H1 (cell line): ENCODE data around the gene TOP2B. TPM values are rescaled to one million over a fixed set of nuclear protein-coding genes. Genes with fewer than 3 reads are reported as not detected.

Source experiments
- CTCF ChIA-PET: fragments of 300-600 bp; sonication (Branson Sonifier 250); formaldehyde crosslinking; loops from one replicate; lab custom pipeline; 2021; ENCODE audit not compliant: partially characterized antibody; lab: Charles Lee
- POLR2A ChIA-PET: fragments of 300-600 bp; sonication (Branson Sonifier 250); formaldehyde crosslinking; loops from one replicate; lab custom pipeline; 2021; ENCODE audit warnings: inconsistent platforms; ENCODE audit not compliant: partially characterized antibody; lab: Charles Lee
- DNase-seq, 2 experiments: peaks; one replicate each; pipeline versions ENCODE4 v3.0.0 to v3.0.0-alpha.2; 2010 to 2022; ENCODE audit warnings: low spot score in 2 of 2, low read depth in 1 of 2, mixed read lengths in 1 of 2
- FAIRE-seq: peaks from 2 replicates; lab custom pipeline; 2011; peaks lifted over from hg19 to GRCh38; lab: Jason Lieb, UNC
- H2AFZ ChIP-seq: 2 replicates; pipeline ENCODE4 v1.8.1; 2012; ENCODE audit warnings: low read length, inconsistent platforms
- H2AK5ac ChIP-seq: 2 replicates; pipeline ENCODE4 v1.6.1; 2013; ENCODE audit warnings: low read depth, low read length
- H2BK120ac ChIP-seq: replicated peaks from 2 replicates; pipeline ENCODE3; 2013; ENCODE audit warnings: low read depth, low read length, inconsistent platforms
- H2BK12ac ChIP-seq: 2 replicates; pipeline ENCODE4 v1.6.1; 2013; ENCODE audit warnings: low read depth, low read length
- H2BK15ac ChIP-seq: 2 replicates; pipeline ENCODE4 v1.6.1; 2013; ENCODE audit warnings: low read length
- H2BK20ac ChIP-seq: 2 replicates; pipeline ENCODE4 v1.6.1; 2013; ENCODE audit warnings: low read length
- H2BK5ac ChIP-seq: 2 replicates; pipeline ENCODE4 v1.6.1; 2013; ENCODE audit warnings: low read depth, low read length
- H3K14ac ChIP-seq: 2 replicates; pipeline ENCODE4 v1.6.1; 2013; ENCODE audit warnings: inconsistent platforms; ENCODE audit not compliant: insufficient read length
- H3K18ac ChIP-seq: 2 replicates; pipeline ENCODE4 v1.6.1; 2013; ENCODE audit warnings: low read length; ENCODE audit errors: extremely low read depth
- H3K23ac ChIP-seq: 2 replicates; pipeline ENCODE4 v1.6.1; 2013; ENCODE audit warnings: inconsistent platforms; ENCODE audit not compliant: insufficient read length
- H3K23me2 ChIP-seq: 2 replicates; pipeline ENCODE4 v1.6.1; 2013; ENCODE audit warnings: low read depth, low read length
- H3K27ac ChIP-seq: 2 replicates; pipeline ENCODE4 v1.6.1; 2011; ENCODE audit warnings: low read depth, low read length, inconsistent platforms
- H3K27me3 ChIP-seq, 4 experiments: replicated peaks in 1 of 4; 1 replicate in 1 of 4; 2 replicates in 3 of 4; pipeline versions ENCODE4 v1.6.1 to v1.8.1; 2011 to 2013; ENCODE audit warnings: low read length in 3 of 4, mild to moderate bottlenecking in 3 of 4, inconsistent platforms in 2 of 4, mixed read lengths in 2 of 4, moderate library complexity in 1 of 4; ENCODE audit not compliant: control insufficient read depth in 3 of 4, insufficient read depth in 3 of 4; ENCODE audit errors: extremely low read depth in 1 of 4
- H3K36me3 ChIP-seq, 4 experiments: 2 replicates each; pipeline versions ENCODE4 v1.6.1 to v1.8.1; 2011 to 2013; ENCODE audit warnings: mild to moderate bottlenecking in 4 of 4, low read length in 3 of 4, moderate library complexity in 2 of 4, control low read depth in 1 of 4, inconsistent platforms in 1 of 4; ENCODE audit not compliant: insufficient read depth in 4 of 4, control insufficient read depth in 2 of 4
- H3K4ac ChIP-seq: replicated peaks from 2 replicates; pipeline ENCODE3; 2013; ENCODE audit warnings: low read length, low read depth, mixed read lengths, inconsistent platforms; ENCODE audit not compliant: insufficient read length
- H3K4me1 ChIP-seq, 4 experiments: replicated peaks in 1 of 4; 1 replicate in 1 of 4; 2 replicates in 3 of 4; pipeline versions ENCODE4 v1.6.1 to v1.8.1; 2011 to 2013; ENCODE audit warnings: low read length in 3 of 4, inconsistent platforms in 2 of 4, mixed read lengths in 1 of 4; ENCODE audit not compliant: insufficient read depth in 4 of 4, control insufficient read depth in 3 of 4
- H3K4me2 ChIP-seq, 2 experiments: 2 replicates each; pipeline versions ENCODE4 v1.6.1 to v1.8.1; 2011 to 2013; ENCODE audit warnings: low read depth in 2 of 2, low read length in 2 of 2, control low read depth in 1 of 2, inconsistent platforms in 1 of 2, mild to moderate bottlenecking in 1 of 2; ENCODE audit not compliant: insufficient read depth in 1 of 2
- H3K4me3 ChIP-seq, 4 experiments: fragments of 200-600, 300-600 bp in 1 of 4; sonication (generic), shearing (Covaris generic), sonication (Bioruptor Twin) in 1 of 4; 2 replicates each; pipeline versions ENCODE4 v1.5.1 to v1.8.1; 2011 to 2016; ENCODE audit warnings: low read length in 4 of 4, low read depth in 3 of 4, control low read depth in 2 of 4, inconsistent platforms in 2 of 4, mild to moderate bottlenecking in 2 of 4, mixed read lengths in 1 of 4, moderate library complexity in 1 of 4; ENCODE audit not compliant: insufficient read depth in 2 of 4; ENCODE audit errors: extremely low read depth in 1 of 4
- H3K56ac ChIP-seq: replicated peaks from 2 replicates; pipeline ENCODE3; 2013; ENCODE audit warnings: low read depth, mild to moderate bottlenecking, mixed read lengths, low read length, inconsistent platforms; ENCODE audit not compliant: insufficient read length
- H3K79me1 ChIP-seq: 2 replicates; pipeline ENCODE4 v1.6.1; 2013; ENCODE audit warnings: low read depth, low read length, control low read depth
- H3K79me2 ChIP-seq, 2 experiments: 2 replicates each; pipeline versions ENCODE4 v1.6.1 to v1.8.1; 2012 to 2013; ENCODE audit warnings: low read length in 2 of 2, mild to moderate bottlenecking in 2 of 2, inconsistent platforms in 1 of 2; ENCODE audit not compliant: insufficient read depth in 2 of 2, control insufficient read depth in 1 of 2
- H3K9ac ChIP-seq, 4 experiments: replicated peaks in 1 of 4; 1 replicate in 1 of 4; 2 replicates in 3 of 4; pipeline versions ENCODE4 v1.6.1 to v1.8.1; 2011 to 2013; ENCODE audit warnings: low read depth in 3 of 4, low read length in 3 of 4, control low read depth in 2 of 4, mild to moderate bottlenecking in 2 of 4, moderate library complexity in 2 of 4, inconsistent platforms in 1 of 4; ENCODE audit errors: extremely low read depth in 1 of 4
- H3K9me3 ChIP-seq, 2 experiments: 2 replicates each; pipeline versions ENCODE4 v1.6.1 to v1.8.1; 2012 to 2013; ENCODE audit warnings: mild to moderate bottlenecking in 2 of 2, moderate library complexity in 2 of 2, control low read depth in 1 of 2, inconsistent platforms in 1 of 2, low read depth in 1 of 2, low read length in 1 of 2, mixed read lengths in 1 of 2; ENCODE audit not compliant: insufficient read depth in 2 of 2
- H4K20me1 ChIP-seq, 2 experiments: replicated peaks in 1 of 2; 2 replicates each; pipeline versions ENCODE3 to v1.8.1; 2011 to 2013; ENCODE audit warnings: inconsistent platforms in 2 of 2, low read length in 2 of 2, mild to moderate bottlenecking in 1 of 2; ENCODE audit not compliant: insufficient read depth in 2 of 2, control insufficient read depth in 1 of 2
- H4K5ac ChIP-seq: 2 replicates; pipeline ENCODE4 v1.6.1; 2013; ENCODE audit warnings: low read length, low read depth, mixed read lengths, inconsistent platforms; ENCODE audit not compliant: insufficient read length
- H4K8ac ChIP-seq: 2 replicates; pipeline ENCODE4 v1.8.0; 2013; ENCODE audit warnings: mild to moderate bottlenecking, moderate library complexity, low read length, inconsistent platforms; ENCODE audit not compliant: insufficient read depth; ENCODE audit errors: extremely low read depth
- H4K91ac ChIP-seq: replicated peaks from 2 replicates; pipeline ENCODE3; 2013; ENCODE audit warnings: low read length, mixed read lengths, inconsistent platforms; ENCODE audit not compliant: insufficient read length
- CHD1 ChIP-seq: IDR thresholded peaks from 2 replicates; pipeline ENCODE4 v1.6.1; 2012; ENCODE audit warnings: low read depth, low read length, improper control_type of control experiment
- SRF ChIP-seq: IDR thresholded peaks from 2 replicates; pipeline ENCODE4 v1.6.1; 2011; ENCODE audit warnings: mild to moderate bottlenecking, low read depth, low read length, moderate library complexity
- TBP ChIP-seq: IDR thresholded peaks from 2 replicates; pipeline ENCODE4 v1.6.1; 2011; ENCODE audit warnings: low read depth, low read length, improper control_type of control experiment
- ZNF274 ChIP-seq: IDR thresholded peaks from 2 replicates; pipeline ENCODE4 v1.7.0; 2012; ENCODE audit warnings: low read length, borderline replicate concordance; ENCODE audit errors: extremely low read depth
- whole genome bisulfite sequencing, 2 experiments: shearing (Covaris generic) in 1 of 2; methylation state at CpG; one replicate each; pipeline versions ENCODE4 v1.1.6 to v1.1.7; 2013 to 2015; ENCODE audit warnings: low lambda C conversion rate in 2 of 2, mixed read lengths in 2 of 2, inconsistent platforms in 1 of 2, low coverage in 1 of 2, missing lambda C conversion rate in 1 of 2; ENCODE audit not compliant: insufficient replicate concordance in 2 of 2, insufficient coverage in 1 of 2, insufficient read length in 1 of 2; ENCODE audit errors: extremely low coverage in 1 of 2, missing lambda C conversion rate in 1 of 2; 5-methylcytosine and 5-hydroxymethylcytosine counted together
- polyA plus RNA-seq, 7 experiments: library from polyadenylated mRNA; depleted of rRNA in 3 of 7; stranded (reverse) in 5 of 7; unstranded in 2 of 7; fragments of >200 nt in 5 of 7; fragments of 200-250 nt in 2 of 7; gene quantifications; 1 replicate in 5 of 7; 2 replicates in 1 of 7; 4 replicates in 1 of 7; pipeline versions ENCODE4 v1.2.1 to v1.2.3, GENCODE V29; 2011 to 2013; ENCODE audit warnings: missing spikeins in 2 of 7, mixed read lengths in 2 of 7
- total RNA-seq: library from RNA; stranded (reverse); fragmentation: NEBNext Ultra II Directional; extraction: Animal tissue kit (Norgen Biotek cat#: 25700); gene quantifications from 2 replicates; pipeline ENCODE4 v1.2.1, GENCODE V29; 2021

TOP2B gene
- total and polyA plus RNA-seq, 2 of the 8 experiments (the other 6 are each of a cell fraction or from before 2014, with no cell fraction given), result 34.9 to 206 TPM

- no peaks in the 10 kb centered on the region for H3K36me3 ChIP-seq
- no peak overlapping the region for H4K91ac ChIP-seq
- no peak overlapping the region for H2BK5ac ChIP-seq
- H4K8ac ChIP-seq, result no peak overlapping the region
- H3K4me3 ChIP-seq, result no peak overlapping the region
- no peak overlapping the region for H2BK12ac ChIP-seq
- no peaks in the 10 kb centered on the region for H4K20me1 ChIP-seq
- no peak overlapping the region for H3K56ac ChIP-seq
- H3K4me2 ChIP-seq, result no peak overlapping the region
- H3K79me2 ChIP-seq, result no peaks in the 10 kb centered on the region
- no peak overlapping the region for H3K9ac ChIP-seq
- H4K5ac ChIP-seq, result no peak overlapping the region
- H2BK15ac ChIP-seq, result no peak overlapping the region; the same call in 1 of the 2 replicates
- ChIA-PET CTCF (interaction anchor here (1.2 kb wide), 1 partner anchor 26 kb away, joined by 4 read pairs; no protein-coding TSS in a partner anchor), POLR2A (no interaction called here)
- no peak overlapping the region for H3K18ac ChIP-seq
- no peak overlapping the region for H3K23ac ChIP-seq
- no peak overlapping the region for H3K27ac ChIP-seq
- no peak overlapping the region for H2BK20ac ChIP-seq
- H3K14ac ChIP-seq, result no peak overlapping the region
- no peaks in the 10 kb centered on the region for H3K79me1 ChIP-seq
- no peak overlapping the region for H2BK120ac ChIP-seq
- TF ChIP-seq TBP (no peak), ZNF274 (no peak), CHD1 (no peak), SRF (no peak)
- no peaks in the 10 kb centered on the region for H3K9me3 ChIP-seq
- H3K23me2 ChIP-seq, result no peaks in the 10 kb centered on the region
- 96% methylated on average over 8 of the region's 8 CpGs; no CpG with 5 or more reads in 1 of the 2 experiments for WGBS, 2 experiments
- FAIRE-seq (no peak), DNase-seq (no peak)
- H3K4ac ChIP-seq, result no peak overlapping the region
- H3K27me3 ChIP-seq, result no peaks in the 10 kb centered on the region
- H2AFZ ChIP-seq, result no peak overlapping the region; the same call in 1 of the 2 replicates
- no peaks in the 10 kb centered on the region; a peak in 1 of 7 replicates for H3K4me1 ChIP-seq
- H2AK5ac ChIP-seq, result no peak overlapping the region
Observed at GRCh38 chr3:25673738-25674298, 9.1 kb upstream of the TOP2B start.
